Natural killer cell treated with Interleukin-12 subunit alpha and Interleukin-12 subunit beta and Interleukin-15 and Interleukin-18, amount 100 ng/mL, for 72 hours (primary cell): ENCODE data around the gene LRRC72. TPM values are rescaled to one million over a fixed set of nuclear protein-coding genes. Genes with fewer than 3 reads are reported as not detected.

ENCODE experiments used
- total RNA-seq, 2 donors: library from RNA; stranded (reverse); gene quantifications; one replicate each; pipeline ENCODE4 v1.2.3, GENCODE V29; 2022

The LRRC72 gene
- total RNA-seq, 2 donors from 2014 or later = not detected

Other genes starting within 250 kb of the LRRC72 start
- 1 to 10 TPM; 1.7 to 2.1 TPM for gene CRPPA, start 105.3 kb upstream of the LRRC72 start, total RNA-seq
- gene SOSTDC1, start 61.1 kb upstream of the LRRC72 start, total RNA-seq = not detected
- gene ANKMY2, start 118.9 kb downstream of the LRRC72 start, total RNA-seq = 10 to 100 TPM; 11.3 to 13.4 TPM
- gene BZW2, start 119.4 kb downstream of the LRRC72 start, total RNA-seq = 10 to 100 TPM; 50.5 to 69.3 TPM
- 1 to 10 TPM; 3.0 to 4.1 TPM for gene TSPAN13, start 226.9 kb downstream of the LRRC72 start, total RNA-seq